H1 (cell line): ENCODE measurements around the gene TDRD12. TPM values are rescaled to one million over a fixed set of nuclear protein-coding genes. Genes with fewer than 3 reads are reported as not detected.

Source experiments
- GABPA ChIP-seq: IDR thresholded peaks from 2 replicates; pipeline ENCODE4 v1.6.1; 2011; ENCODE audit warnings: mild to moderate bottlenecking, low read length, moderate library complexity, borderline replicate concordance; ENCODE audit not compliant: insufficient read depth
- RXRA ChIP-seq: IDR thresholded peaks from 2 replicates; pipeline ENCODE4 v1.6.1; 2011; ENCODE audit warnings: low read depth, mild to moderate bottlenecking, low read length, moderate library complexity; ENCODE audit not compliant: insufficient read depth
- polyA plus RNA-seq, 7 experiments: library from polyadenylated mRNA; depleted of rRNA in 3 of 7; stranded (reverse) in 5 of 7; unstranded in 2 of 7; fragments of >200 nt in 5 of 7; fragments of 200-250 nt in 2 of 7; gene quantifications; 1 replicate in 5 of 7; 2 replicates in 1 of 7; 4 replicates in 1 of 7; pipeline versions ENCODE4 v1.2.1 to v1.2.3, GENCODE V29; 2011 to 2013; ENCODE audit warnings: missing spikeins in 2 of 7, mixed read lengths in 2 of 7
- total RNA-seq: library from RNA; stranded (reverse); fragmentation: NEBNext Ultra II Directional; extraction: Animal tissue kit (Norgen Biotek cat#: 25700); gene quantifications from 2 replicates; pipeline ENCODE4 v1.2.1, GENCODE V29; 2021
- TF ChIP-seq, protein P1 (sequence below): IDR thresholded peaks from 2 replicates; pipeline ENCODE4 v1.6.1; 2012; ENCODE audit warnings: inconsistent platforms

The TDRD12 gene
- total and polyA plus RNA-seq, 2 of the 8 experiments (the other 6 are each of a cell fraction or from before 2014, with no cell fraction given) = 0.39 to 0.88 TPM

DNA sequence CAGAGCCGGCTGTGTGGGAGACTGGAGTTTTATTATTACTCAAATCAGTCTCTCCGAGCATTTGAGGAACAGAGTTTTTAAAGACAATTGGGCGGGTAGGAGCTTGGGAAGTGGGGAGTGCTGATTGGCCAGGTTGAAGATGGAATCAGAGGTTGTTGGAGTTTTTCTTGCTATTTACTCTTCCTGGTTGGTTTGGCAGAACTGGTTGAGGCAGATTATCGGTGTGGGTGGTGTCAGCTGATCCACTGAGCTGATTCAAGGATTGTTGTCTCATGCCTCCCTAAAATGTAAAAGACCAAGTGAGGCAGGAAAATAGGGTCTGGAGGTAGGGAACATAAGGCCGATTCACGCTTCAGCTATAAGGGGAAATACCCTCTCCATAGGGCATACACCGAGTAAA is 1.3 kb upstream of the TDRD12 start (continued):
- TF ChIP-seq RXRA = no peak
- TF ChIP-seq, protein P1, sequence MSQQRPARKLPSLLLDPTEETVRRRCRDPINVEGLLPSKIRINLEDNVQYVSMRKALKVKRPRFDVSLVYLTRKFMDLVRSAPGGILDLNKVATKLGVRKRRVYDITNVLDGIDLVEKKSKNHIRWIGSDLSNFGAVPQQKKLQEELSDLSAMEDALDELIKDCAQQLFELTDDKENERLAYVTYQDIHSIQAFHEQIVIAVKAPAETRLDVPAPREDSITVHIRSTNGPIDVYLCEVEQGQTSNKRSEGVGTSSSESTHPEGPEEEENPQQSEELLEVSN = no peak
- no peak for TF ChIP-seq GABPA
